ENCODE measurements around the gene FXYD4.
"Not testable (repeated sequence)": the region's sequence is repeated elsewhere in the genome, so short reads cannot be mapped to it uniquely, and the experiment has no call there.

FXYD4 gene

GRCh38 chr10:43392748-43393147 is 21.3 kb downstream of the FXYD4 start:
- TF ChIP-seq CTCF (IDR thresholded peaks at IDR 0.05; ENCODE audit: borderline replicate concordance, control extremely low read depth, extremely low read depth, insufficient read depth, missing control alignments): no peak
- no peak for DNase-seq (ENCODE audit: low spot score)
- in situ Hi-C loops (cut with MboI; ENCODE audit: low sequenced_read_pairs, unreplicated experiment): no loop called here

- DNase-seq (ENCODE audit: low spot score); in situ Hi-C loops (cut with MboI; ENCODE audit: low sequenced_read_pairs, unreplicated experiment): not testable (repeated sequence)
These were observed 21.8 kb downstream of the FXYD4 start for GRCh38 chr10:43393186-43393585.

- no peak for TF ChIP-seq CTCF (IDR thresholded peaks at IDR 0.05; ENCODE audit: borderline replicate concordance, control extremely low read depth, extremely low read depth, insufficient read depth, missing control alignments)
- no peak for DNase-seq (ENCODE audit: low spot score)
- in situ Hi-C loops (cut with MboI; ENCODE audit: low sequenced_read_pairs, unreplicated experiment): no loop called here
These were observed 22.3 kb downstream of the FXYD4 start for GRCh38 chr10:43393606-43394360.

- TF ChIP-seq CTCF (IDR thresholded peaks at IDR 0.05; ENCODE audit: borderline replicate concordance, control extremely low read depth, extremely low read depth, insufficient read depth, missing control alignments): no peak
- no peak for DNase-seq (ENCODE audit: low spot score)
- in situ Hi-C loops (cut with MboI; ENCODE audit: low sequenced_read_pairs, unreplicated experiment): no loop called here
These were observed 23.4 kb downstream of the FXYD4 start for GRCh38 chr10:43394868-43395267.

GRCh38 chr10:43395571-43396060 is 24.2 kb downstream of the FXYD4 start:
- DNase-seq (ENCODE audit: low spot score): no peak
- no peak for TF ChIP-seq CTCF (IDR thresholded peaks at IDR 0.05; ENCODE audit: borderline replicate concordance, control extremely low read depth, extremely low read depth, insufficient read depth, missing control alignments)
- in situ Hi-C loops (cut with MboI; ENCODE audit: low sequenced_read_pairs, unreplicated experiment): no loop called here

- in situ Hi-C loops (cut with MboI; ENCODE audit: low sequenced_read_pairs, unreplicated experiment): no loop called here
- DNase-seq (ENCODE audit: low spot score): peak; percentile 92
- TF ChIP-seq CTCF (IDR thresholded peaks at IDR 0.05; ENCODE audit: borderline replicate concordance, control extremely low read depth, extremely low read depth, insufficient read depth, missing control alignments): no peak
These were observed 24.9 kb downstream of the FXYD4 start for GRCh38 chr10:43396061-43396927.
